ENCODE results near the gene ZNF346.

ZNF346 gene

GRCh38 chr5:177070536-177071191, 48.2 kb downstream of the ZNF346 start:
- no peak for DNase-seq

GRCh38 chr5:177071666-177072385, 49.3 kb downstream of the ZNF346 start:
- DNase-seq, result peak; percentile 72

GRCh38 chr5:177077335-177077734, 54.8 kb downstream of the ZNF346 start:
- no peak for DNase-seq

GRCh38 chr5:177079606-177080005, 57.1 kb downstream of the ZNF346 start:
- DNase-seq, result no peak

- DNase-seq, result no peak
Measured at GRCh38 chr5:177080265-177080664, 57.8 kb downstream of the ZNF346 start.

GRCh38 chr5:177081859-177082258, 59.4 kb downstream of the ZNF346 start:
- no peak for DNase-seq

- DNase-seq, result no peak
Measured at GRCh38 chr5:177083357-177083756, 60.9 kb downstream of the ZNF346 start.

- DNase-seq, result no peak
Measured at GRCh38 chr5:177084175-177084574, 61.7 kb downstream of the ZNF346 start.

GRCh38 chr5:177085985-177086653, 63.6 kb downstream of the ZNF346 start:
- DNase-seq, result no peak

- DNase-seq, result peak; percentile 16
Measured at GRCh38 chr5:177086654-177087397, 64.3 kb downstream of the ZNF346 start, which contains the start of gene FGFR4. Gene FGFR4, plus strand, starts transcription at chr5:177086915. Its CDS starts 2,688 bp downstream, at chr5:177089603.

GRCh38 chr5:177087398-177088005, 65.0 kb downstream of the ZNF346 start:
- DNase-seq, result no peak

GRCh38 chr5:177089127-177089526, 66.6 kb downstream of the ZNF346 start:
- DNase-seq, result no peak

- no peak for DNase-seq
Measured at GRCh38 chr5:177089825-177090641, 67.5 kb downstream of the ZNF346 start.

- no peak for DNase-seq
Measured at GRCh38 chr5:177090813-177091212, 68.3 kb downstream of the ZNF346 start.

- DNase-seq, result no peak
Measured at GRCh38 chr5:177091232-177091631, 68.7 kb downstream of the ZNF346 start.

- DNase-seq, result no peak
Measured at GRCh38 chr5:177092178-177093081, 69.9 kb downstream of the ZNF346 start.

GRCh38 chr5:177093082-177093712, 70.7 kb downstream of the ZNF346 start:
- no peak for DNase-seq

GRCh38 chr5:177093803-177094202, 71.3 kb downstream of the ZNF346 start:
- DNase-seq, result no peak

GRCh38 chr5:177094224-177095087, 72.0 kb downstream of the ZNF346 start:
- no peak for DNase-seq
